Keratinocyte (primary cell): Measurements from ENCODE around the gene GPR153. TPM values are rescaled to one million over a fixed set of nuclear protein-coding genes. Genes with fewer than 3 reads are reported as not detected.
A peak's percentile ranks its signal among the peaks of the same experiment; 100 is the strongest.

Experiments
- DNase-seq: peaks from one replicate; pipeline ENCODE4 v3.0.0-alpha.2; 2011; ENCODE audit warnings: low read depth, missing footprints, low spot score
- FAIRE-seq: peaks from 2 replicates; lab custom pipeline; 2011; peaks lifted over from hg19 to GRCh38; lab: Jason Lieb, UNC
- H2AFZ ChIP-seq: 2 replicates; pipeline ENCODE4 v1.6.0; 2012; ENCODE audit warnings: low read length, control low read depth, inconsistent platforms; ENCODE audit not compliant: control insufficient read depth
- H3K27ac ChIP-seq: 2 replicates; pipeline ENCODE4 v1.5.1; 2011; ENCODE audit warnings: low read length; ENCODE audit not compliant: control insufficient read depth, insufficient read depth
- H3K27me3 ChIP-seq: 3 replicates; pipeline ENCODE4 v1.6.0; 2011; ENCODE audit warnings: low read length; ENCODE audit not compliant: control insufficient read depth, insufficient read depth; ENCODE audit errors: extremely low read depth
- H3K36me3 ChIP-seq, 2 experiments: 2 replicates in 1 of 2; 3 replicates in 1 of 2; pipeline ENCODE4 v1.5.1; 2011; ENCODE audit warnings: low read length in 2 of 2, mild to moderate bottlenecking in 1 of 2; ENCODE audit not compliant: control insufficient read depth in 2 of 2, insufficient read depth in 2 of 2; ENCODE audit errors: extremely low read depth in 1 of 2
- H3K4me1 ChIP-seq: 3 replicates; pipeline ENCODE4 v1.5.1; 2011; ENCODE audit warnings: low read length; ENCODE audit not compliant: control insufficient read depth, insufficient read depth; ENCODE audit errors: extremely low read depth
- H3K4me2 ChIP-seq: 3 replicates; pipeline ENCODE4 v1.6.0; 2011; ENCODE audit warnings: low read depth, low read length; ENCODE audit not compliant: control insufficient read depth, insufficient read depth; ENCODE audit errors: extremely low read depth
- H3K4me3 ChIP-seq, 3 experiments: fragments of 200-600 bp in 1 of 3; sonication (generic) in 1 of 3; 2 replicates in 2 of 3; 3 replicates in 1 of 3; pipeline ENCODE4 v1.5.1; 2011 to 2016; ENCODE audit warnings: low read length in 3 of 3, mild to moderate bottlenecking in 3 of 3, control low read depth in 2 of 3, inconsistent platforms in 1 of 3, low read depth in 1 of 3, mixed read lengths in 1 of 3, mixed run types in 1 of 3, moderate library complexity in 1 of 3; ENCODE audit not compliant: control insufficient read depth in 2 of 3, insufficient read depth in 2 of 3; ENCODE audit errors: extremely low read depth in 1 of 3
- H3K79me2 ChIP-seq: 2 replicates; pipeline ENCODE4 v1.6.0; 2012; ENCODE audit warnings: low read length; ENCODE audit not compliant: control insufficient read depth, insufficient read depth
- H3K9ac ChIP-seq: 3 replicates; pipeline ENCODE4 v1.6.0; 2011; ENCODE audit warnings: low read length; ENCODE audit not compliant: control insufficient read depth, insufficient read depth; ENCODE audit errors: extremely low read depth
- H3K9me1 ChIP-seq: 3 replicates; pipeline ENCODE4 v1.6.0; 2011; ENCODE audit warnings: low read length; ENCODE audit not compliant: control insufficient read depth, insufficient read depth; ENCODE audit errors: extremely low read depth
- H3K9me3 ChIP-seq: 2 replicates; pipeline ENCODE4 v1.5.1; 2012; ENCODE audit warnings: low read depth, low read length; ENCODE audit not compliant: control insufficient read depth
- H4K20me1 ChIP-seq: 3 replicates; pipeline ENCODE4 v1.6.0; 2011; ENCODE audit warnings: low read length; ENCODE audit not compliant: control insufficient read depth, insufficient read depth; ENCODE audit errors: extremely low read depth
- EZH2 ChIP-seq: IDR thresholded peaks from one replicate; pipeline ENCODE4 v1.6.1; 2012; ENCODE audit warnings: inconsistent platforms, mild to moderate bottlenecking, low read length, moderate library complexity
- dilution Hi-C: fragments of 300-500 bp; cut with MboI; formaldehyde crosslinking; loops from one replicate; pipeline ENCODE4 v1.7.0; 2020; ENCODE audit warnings: low sequenced_read_pairs; ENCODE audit not compliant: extremely low pct_ligation_motif_present
- polyA plus RNA-seq, 5 experiments: library from polyadenylated mRNA; depleted of rRNA in 3 of 5; stranded (reverse) in 3 of 5; stranded (forward) in 1 of 5; unstranded in 1 of 5; fragments of >200 nt; gene quantifications; 1 replicate in 1 of 5; 2 replicates in 3 of 5; 3 replicates in 1 of 5; pipeline versions ENCODE4 v1.2.1 to v1.2.3, GENCODE V29; 2011 to 2012; ENCODE audit warnings: missing spikeins in 2 of 5, low read depth in 1 of 5, low replicate concordance in 1 of 5
- TF ChIP-seq, protein P1 (sequence below), 3 experiments: IDR thresholded peaks in 1 of 3; conservative IDR thresholded peaks in 1 of 3; optimal IDR thresholded peaks in 1 of 3; 2 replicates in 2 of 3; 3 replicates in 1 of 3; pipeline versions ENCODE3 to v1.5.1; 2011; ENCODE audit warnings: low read length in 3 of 3, mild to moderate bottlenecking in 3 of 3, moderate library complexity in 2 of 3, control low read depth in 1 of 3, inconsistent platforms in 1 of 3; ENCODE audit not compliant: insufficient read depth in 2 of 3; ENCODE audit errors: extremely low read depth in 1 of 3

Gene GPR153
- polyA plus RNA-seq, 1 donor (not counting 4 experiments of a cell fraction or from before 2014, with no cell fraction given) = 7.2 TPM

DNA sequence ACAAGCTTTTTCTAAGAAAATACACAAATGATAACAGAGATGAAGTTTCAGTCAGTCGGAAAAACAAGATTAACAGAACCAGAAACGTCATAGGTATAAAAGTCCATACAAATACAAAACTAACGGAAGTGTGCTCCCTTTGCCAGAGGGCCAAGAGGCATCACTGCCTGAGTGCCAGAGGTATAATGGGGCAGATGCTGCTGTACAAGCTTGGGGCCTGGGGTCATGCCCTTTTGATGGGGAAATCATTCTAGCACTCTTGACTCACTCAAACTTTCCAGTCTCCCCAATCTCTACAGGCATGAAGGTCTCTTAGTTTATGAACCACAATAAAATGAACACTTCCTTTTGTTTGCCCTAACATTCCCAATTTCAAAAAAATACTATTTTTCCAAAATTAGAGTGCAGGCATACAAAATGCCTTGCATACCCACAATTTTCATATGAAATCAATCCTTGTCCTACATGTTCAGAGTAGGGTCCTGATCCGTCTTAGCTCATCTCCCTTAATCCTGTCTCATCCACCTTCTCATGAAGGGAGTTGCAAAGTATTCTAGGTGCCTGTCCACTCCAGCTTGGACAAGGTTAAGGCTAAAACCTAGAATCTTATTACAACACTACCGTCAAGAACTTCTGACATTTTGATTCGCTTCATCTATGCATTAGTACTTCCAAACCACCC is 63.0 kb downstream of the GPR153 start:
- no peak for FAIRE-seq
- dilution Hi-C loops = no loop called here
- Histone ChIP-seq H3K27me3 (no peaks in the 10 kb centered on the region), H3K9me3 (no peaks in the 10 kb centered on the region), H3K9ac (peak overlapping the region; percentile 99), H3K4me1 (peaks cover 19% of the 10 kb centered on the region), H2AFZ (no peak overlapping the region), H3K36me3 (peaks cover 18 to 29% of the 10 kb centered on the region in 2 experiments), H4K20me1 (peaks cover 10% of the 10 kb centered on the region), H3K27ac (peak overlapping the region; percentile 93), H3K4me3 (peak overlapping the region; percentile 93 to 99 (median 98)), H3K9me1 (peaks cover 3% of the 10 kb centered on the region), H3K79me2 (peaks cover 62% of the 10 kb centered on the region), H3K4me2 (peak overlapping the region; percentile 97)
- TF ChIP-seq EZH2 = no peak
- TF ChIP-seq, protein P1, sequence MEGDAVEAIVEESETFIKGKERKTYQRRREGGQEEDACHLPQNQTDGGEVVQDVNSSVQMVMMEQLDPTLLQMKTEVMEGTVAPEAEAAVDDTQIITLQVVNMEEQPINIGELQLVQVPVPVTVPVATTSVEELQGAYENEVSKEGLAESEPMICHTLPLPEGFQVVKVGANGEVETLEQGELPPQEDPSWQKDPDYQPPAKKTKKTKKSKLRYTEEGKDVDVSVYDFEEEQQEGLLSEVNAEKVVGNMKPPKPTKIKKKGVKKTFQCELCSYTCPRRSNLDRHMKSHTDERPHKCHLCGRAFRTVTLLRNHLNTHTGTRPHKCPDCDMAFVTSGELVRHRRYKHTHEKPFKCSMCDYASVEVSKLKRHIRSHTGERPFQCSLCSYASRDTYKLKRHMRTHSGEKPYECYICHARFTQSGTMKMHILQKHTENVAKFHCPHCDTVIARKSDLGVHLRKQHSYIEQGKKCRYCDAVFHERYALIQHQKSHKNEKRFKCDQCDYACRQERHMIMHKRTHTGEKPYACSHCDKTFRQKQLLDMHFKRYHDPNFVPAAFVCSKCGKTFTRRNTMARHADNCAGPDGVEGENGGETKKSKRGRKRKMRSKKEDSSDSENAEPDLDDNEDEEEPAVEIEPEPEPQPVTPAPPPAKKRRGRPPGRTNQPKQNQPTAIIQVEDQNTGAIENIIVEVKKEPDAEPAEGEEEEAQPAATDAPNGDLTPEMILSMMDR (optimal IDR thresholded peaks at IDR 0.05 in 1 of 3, IDR thresholded peaks at IDR 0.05 in 1 of 3, conservative IDR thresholded peaks at IDR 0.05 in 1 of 3; ENCODE audit: extremely low read depth in 1 of 3, insufficient read depth in 2 of 3, low read length in 3 of 3) = no peak
- no peak for DNase-seq

Other genes starting within 250 kb of the GPR153 start
- 1.3 to 2.5 TPM (median 1.8 TPM) in 3 replicates for gene KCNAB2, start 215.2 kb downstream of the GPR153 start, polyA plus RNA-seq
- 0.03 to 0.07 TPM (median 0.05 TPM) in 3 replicates for gene CHD5, start 80.8 kb downstream of the GPR153 start, polyA plus RNA-seq
- 209 to 421 TPM (median 239 TPM) in 3 replicates for gene RPL22, start 61.5 kb downstream of the GPR153 start, polyA plus RNA-seq
- gene RNF207, start 55.0 kb downstream of the GPR153 start, polyA plus RNA-seq = 6.1 to 11.0 TPM (median 8.5 TPM) in 3 replicates
- gene ICMT, start 25.1 kb downstream of the GPR153 start, polyA plus RNA-seq = 50.3 to 72.5 TPM (median 59.9 TPM) in 3 replicates
- gene HES3, start 16.9 kb downstream of the GPR153 start, polyA plus RNA-seq = not detected in 3 replicates
- 195 to 349 TPM (median 226 TPM) in 3 replicates for gene ACOT7, start 132.7 kb upstream of the GPR153 start, polyA plus RNA-seq
- 30.1 to 51.6 TPM (median 33.9 TPM) in 3 replicates for gene HES2, start 158.8 kb upstream of the GPR153 start, polyA plus RNA-seq
- 0.47 to 3.6 TPM (median 1.2 TPM) in 3 replicates for gene ESPN, start 163.7 kb upstream of the GPR153 start, polyA plus RNA-seq
- gene TNFRSF25, start 205.1 kb upstream of the GPR153 start, polyA plus RNA-seq = 12.2 to 35.8 TPM (median 12.4 TPM) in 3 replicates
- 11.8 to 27.7 TPM (median 13.4 TPM) in 3 replicates for gene PLEKHG5, start 230.6 kb upstream of the GPR153 start, polyA plus RNA-seq